ENCODE measurements around the gene L3MBTL3. TPM values are rescaled to one million over a fixed set of nuclear protein-coding genes. Genes with fewer than 3 reads are reported as not detected.

L3MBTL3 gene
- total RNA-seq, 1 experiment from 2014 or later = 4.7 TPM

DNA sequence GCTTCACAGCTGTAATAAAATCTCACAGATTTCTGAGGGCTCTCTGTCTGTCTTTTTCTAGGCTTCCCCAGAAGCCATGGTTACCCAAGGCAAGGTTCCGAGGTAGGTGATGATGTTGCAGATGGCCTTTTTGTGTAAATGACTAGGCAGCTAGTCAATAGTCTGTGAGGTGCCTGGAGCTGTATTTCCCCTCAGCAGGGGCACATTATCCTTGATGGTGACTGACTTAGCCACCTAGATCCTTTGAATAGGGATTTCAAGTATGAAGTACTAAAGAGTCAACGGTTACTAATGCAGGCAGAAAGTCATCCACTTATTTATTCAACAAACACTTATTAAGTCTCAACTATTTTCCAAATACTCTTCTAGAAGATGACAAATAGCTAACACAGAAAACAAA, 49.3 kb upstream of the L3MBTL3 start:
- peak; percentile 43 for DNase-seq
- no peak overlapping the region for H3K4me2 ChIP-seq (ENCODE audit: insufficient read depth, insufficient read length, low read length)
- H3K27ac ChIP-seq (ENCODE audit: insufficient read length, low read depth, low read length) = no peak overlapping the region
- no peaks in the 10 kb centered on the region for H4K20me1 ChIP-seq (ENCODE audit: control insufficient read depth, insufficient read depth, insufficient read length)
- H2AFZ ChIP-seq (ENCODE audit: low read length) = no peak overlapping the region
- no peak overlapping the region for H3K4ac ChIP-seq (ENCODE audit: low read depth, low read length)
- Mint-ChIP-seq H3K36me3 (ENCODE audit: insufficient read depth in 1 of 3, low read depth in 3 of 3) (peaks cover 2 to 10% (median 4%) of the 10 kb centered on the region in 3 experiments; a peak in 3 of 7 replicates), H3K4me1 (peaks cover 4 to 11% of the 10 kb centered on the region in 2 experiments; a peak in 2 of 4 replicates), H3K9me3 (peaks cover 3 to 7% of the 10 kb centered on the region in 2 experiments; a peak in 4 of 5 replicates), H3K27ac (no peak overlapping the region; a peak in 1 of 7 replicates), H3K27me3 (ENCODE audit: low read depth) (no peaks in the 10 kb centered on the region; the same call in 1 of the 2 replicates), H3K4me3 (no peak overlapping the region)
- H3K14ac ChIP-seq (ENCODE audit: insufficient read depth, low read length) = no peak overlapping the region
- no peaks in the 10 kb centered on the region for H3K79me1 ChIP-seq (ENCODE audit: insufficient read depth, low read depth, low read length, poor library complexity, severe bottlenecking)
- H4K91ac ChIP-seq (ENCODE audit: insufficient read length, low read depth, low read length) = no peak overlapping the region
- TF ChIP-seq, protein P1, sequence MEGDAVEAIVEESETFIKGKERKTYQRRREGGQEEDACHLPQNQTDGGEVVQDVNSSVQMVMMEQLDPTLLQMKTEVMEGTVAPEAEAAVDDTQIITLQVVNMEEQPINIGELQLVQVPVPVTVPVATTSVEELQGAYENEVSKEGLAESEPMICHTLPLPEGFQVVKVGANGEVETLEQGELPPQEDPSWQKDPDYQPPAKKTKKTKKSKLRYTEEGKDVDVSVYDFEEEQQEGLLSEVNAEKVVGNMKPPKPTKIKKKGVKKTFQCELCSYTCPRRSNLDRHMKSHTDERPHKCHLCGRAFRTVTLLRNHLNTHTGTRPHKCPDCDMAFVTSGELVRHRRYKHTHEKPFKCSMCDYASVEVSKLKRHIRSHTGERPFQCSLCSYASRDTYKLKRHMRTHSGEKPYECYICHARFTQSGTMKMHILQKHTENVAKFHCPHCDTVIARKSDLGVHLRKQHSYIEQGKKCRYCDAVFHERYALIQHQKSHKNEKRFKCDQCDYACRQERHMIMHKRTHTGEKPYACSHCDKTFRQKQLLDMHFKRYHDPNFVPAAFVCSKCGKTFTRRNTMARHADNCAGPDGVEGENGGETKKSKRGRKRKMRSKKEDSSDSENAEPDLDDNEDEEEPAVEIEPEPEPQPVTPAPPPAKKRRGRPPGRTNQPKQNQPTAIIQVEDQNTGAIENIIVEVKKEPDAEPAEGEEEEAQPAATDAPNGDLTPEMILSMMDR (conservative IDR thresholded peaks at IDR 0.05) = no peak
- H3K9ac ChIP-seq (ENCODE audit: extremely low read depth, insufficient read length, low read length) = no peak overlapping the region
- no peak overlapping the region for H2AK5ac ChIP-seq (ENCODE audit: insufficient read length, low read length)
- H3K18ac ChIP-seq (ENCODE audit: insufficient read length, low read depth, low read length) = no peak overlapping the region
- no peak overlapping the region for H4K8ac ChIP-seq (replicated peaks; ENCODE audit: insufficient read length, low read depth, low read length)
- H2BK120ac ChIP-seq (ENCODE audit: low read depth, low read length, poor library complexity, severe bottlenecking) = no peak overlapping the region
- H3K23me2 ChIP-seq (ENCODE audit: insufficient read length, low read depth, low read length, poor library complexity, severe bottlenecking) = no peaks in the 10 kb centered on the region
- WGBS (ENCODE audit: extremely low coverage, insufficient read length, low lambda C conversion rate) = no CpG with 5 or more reads among the region's 2 CpGs
- H3K56ac ChIP-seq (ENCODE audit: insufficient read length, low read depth, low read length) = no peak overlapping the region
- no peak overlapping the region for H2BK20ac ChIP-seq (ENCODE audit: low read depth, low read length, poor library complexity, severe bottlenecking)
- H3K4me1 ChIP-seq (ENCODE audit: insufficient read depth, low read length) = no peaks in the 10 kb centered on the region; the same call in 1 of the 2 replicates
- H4K5ac ChIP-seq (ENCODE audit: insufficient read length, low read depth, low read length) = no peak overlapping the region
- peaks cover 4% of the 10 kb centered on the region for H3K9me3 ChIP-seq (ENCODE audit: control insufficient read depth, low read depth, low read length)
- H3K23ac ChIP-seq (ENCODE audit: insufficient read length, low read depth, low read length) = no peak overlapping the region
- no peak overlapping the region for H2BK12ac ChIP-seq (ENCODE audit: insufficient read length, low read depth, low read length)
- no peaks in the 10 kb centered on the region for H3K79me2 ChIP-seq (ENCODE audit: insufficient read depth, low read length)
- no peak overlapping the region for H2BK5ac ChIP-seq (ENCODE audit: insufficient read length, low read length)
- no peak overlapping the region for H3T11ph ChIP-seq (ENCODE audit: low read length)
- H3K27me3 ChIP-seq (ENCODE audit: insufficient read depth, low read length) = no peaks in the 10 kb centered on the region
- no peak overlapping the region for H2BK15ac ChIP-seq (ENCODE audit: low read depth, low read length)
